Lung microvascular endothelial cell (primary cell): ENCODE measurements around the gene LRRC74B. TPM values are rescaled to one million over a fixed set of nuclear protein-coding genes. Genes with fewer than 3 reads are reported as not detected.
A peak's percentile ranks its signal among the peaks of the same experiment; 100 is the strongest.

Source experiments
- DNase-seq, 2 donors: peaks; one replicate each; pipeline versions ENCODE4 v3.0.0 to v3.0.0-alpha.2; 2010; ENCODE audit warnings: low read depth in 2 of 2
- total RNA-seq: library from RNA; depleted of rRNA; stranded (reverse); fragments of >200 nt; gene quantifications from 2 replicates; pipeline ENCODE4 v1.2.1, GENCODE V29; 2014

The LRRC74B gene
- total RNA-seq, 1 donor from 2014 or later = not detected

- peak; percentile 89 to 90 for DNase-seq
Observed at GRCh38 chr22:21014202-21014725, 31.5 kb upstream of the LRRC74B start.

GRCh38 chr22:21014726-21015465 lies 30.9 kb upstream of the LRRC74B start, which contains the start of gene P2RX6:
TSS of gene P2RX6 (plus strand) at chr22:21015165. CDS start at chr22:21015175, 10 bp downstream.
- no peak for DNase-seq

GRCh38 chr22:21015466-21016006 lies 30.2 kb upstream of the LRRC74B start:
- no peak for DNase-seq

GRCh38 chr22:21016644-21017420 lies 28.9 kb upstream of the LRRC74B start:
- DNase-seq = no peak

GRCh38 chr22:21018314-21018713 lies 27.4 kb upstream of the LRRC74B start:
- no peak for DNase-seq

GRCh38 chr22:21020802-21021429 lies 24.8 kb upstream of the LRRC74B start:
- no peak for DNase-seq

GRCh38 chr22:21022507-21022906 lies 23.2 kb upstream of the LRRC74B start:
- no peak for DNase-seq

- DNase-seq = no peak
Observed at GRCh38 chr22:21022955-21023614, 22.7 kb upstream of the LRRC74B start.

GRCh38 chr22:21025266-21025665 lies 20.5 kb upstream of the LRRC74B start:
- DNase-seq = no peak

- no peak for DNase-seq
Observed at GRCh38 chr22:21025763-21026755, 19.7 kb upstream of the LRRC74B start.

- no peak for DNase-seq
Observed at GRCh38 chr22:21026783-21027692, 18.7 kb upstream of the LRRC74B start.

- DNase-seq = no peak
Observed at GRCh38 chr22:21028277-21029251, 17.2 kb upstream of the LRRC74B start.

- no peak for DNase-seq
Observed at GRCh38 chr22:21029486-21030025, 16.2 kb upstream of the LRRC74B start.

- DNase-seq = no peak
Observed at GRCh38 chr22:21030032-21030431, 15.7 kb upstream of the LRRC74B start.

- DNase-seq = no peak
Observed at GRCh38 chr22:21030621-21031544, 14.9 kb upstream of the LRRC74B start.

GRCh38 chr22:21031545-21032036 lies 14.2 kb upstream of the LRRC74B start:
- DNase-seq = no peak
